Neuronal stem cell (in vitro differentiated cells): ENCODE results near the gene C2orf76.
A peak's percentile ranks its signal among the peaks of the same experiment; 100 is the strongest.

ENCODE experiments used
- DNase-seq: peaks from one replicate; pipeline ENCODE4 v3.0.0-alpha.2; 2013; ENCODE audit warnings: low spot score
- H2AFZ ChIP-seq: one replicate; pipeline ENCODE4 v1.6.1; 2013; ENCODE audit warnings: mild to moderate bottlenecking, low read length, inconsistent platforms
- H2AK5ac ChIP-seq: 2 replicates; pipeline ENCODE4 v1.6.1; 2013; ENCODE audit warnings: low read depth, mild to moderate bottlenecking, inconsistent platforms, low read length, moderate library complexity, mixed read lengths
- H2BK120ac ChIP-seq: 2 replicates; pipeline ENCODE4 v1.6.1; 2013; ENCODE audit warnings: low read depth, mild to moderate bottlenecking, inconsistent platforms, low read length, moderate library complexity, mixed read lengths
- H2BK12ac ChIP-seq: one replicate; pipeline ENCODE4 v1.6.1; 2013; ENCODE audit warnings: low read length, inconsistent platforms
- H2BK15ac ChIP-seq: 2 replicates; pipeline ENCODE4 v1.6.1; 2013; ENCODE audit warnings: mild to moderate bottlenecking, low read length, inconsistent platforms, mixed read lengths
- H2BK5ac ChIP-seq: one replicate; pipeline ENCODE4 v1.6.1; 2013; ENCODE audit warnings: inconsistent platforms, mild to moderate bottlenecking, low read length, moderate library complexity
- H3K14ac ChIP-seq: one replicate; pipeline ENCODE4 v1.6.1; 2013; ENCODE audit warnings: low read length, inconsistent platforms
- H3K18ac ChIP-seq: 2 replicates; pipeline ENCODE4 v1.6.1; 2013; ENCODE audit warnings: low read length, inconsistent platforms
- H3K23ac ChIP-seq: 2 replicates; pipeline ENCODE4 v1.6.1; 2013; ENCODE audit warnings: low read depth, mild to moderate bottlenecking, mixed read lengths, low read length, inconsistent platforms; ENCODE audit not compliant: poor library complexity
- H3K27ac ChIP-seq: replicated peaks from 3 replicates; pipeline ENCODE4 v1.5.1; 2013; ENCODE audit warnings: low read length, inconsistent platforms
- H3K27me3 ChIP-seq, 3 experiments: 2 replicates each; pipeline ENCODE4 v1.6.1; 2013; ENCODE audit warnings: low read length in 3 of 3, mild to moderate bottlenecking in 2 of 3, inconsistent platforms in 1 of 3, low read depth in 1 of 3, mixed read lengths in 1 of 3, moderate library complexity in 1 of 3; ENCODE audit not compliant: control insufficient read depth in 3 of 3, insufficient read depth in 3 of 3
- H3K36me3 ChIP-seq, 2 donors: replicated peaks in 1 of 2; 2 replicates each; pipeline ENCODE4 v1.6.1; 2013; ENCODE audit warnings: low read length in 2 of 2; ENCODE audit not compliant: control insufficient read depth in 2 of 2, insufficient read depth in 2 of 2
- H3K4ac ChIP-seq: 2 replicates; pipeline ENCODE4 v1.6.1; 2013; ENCODE audit warnings: inconsistent platforms, mild to moderate bottlenecking, low read length, moderate library complexity
- H3K4me1 ChIP-seq, 2 donors: 1 replicate in 1 of 2; 2 replicates in 1 of 2; pipeline ENCODE4 v1.6.1; 2013; ENCODE audit warnings: low read length in 2 of 2, low read depth in 1 of 2; ENCODE audit not compliant: control insufficient read depth in 2 of 2, insufficient read depth in 1 of 2
- H3K4me2 ChIP-seq: one replicate; pipeline ENCODE4 v1.6.1; 2013; ENCODE audit warnings: mild to moderate bottlenecking, low read length, inconsistent platforms; ENCODE audit not compliant: insufficient read depth, poor library complexity, severe bottlenecking
- H3K4me3 ChIP-seq, 2 donors: 2 replicates each; pipeline ENCODE4 v1.5.1; 2013; ENCODE audit warnings: low read length in 2 of 2, mild to moderate bottlenecking in 2 of 2, inconsistent platforms in 1 of 2, moderate library complexity in 1 of 2
- H3K79me1 ChIP-seq: one replicate; pipeline ENCODE4 v1.6.1; 2013; ENCODE audit warnings: low read depth, mild to moderate bottlenecking, inconsistent platforms, low read length, moderate library complexity
- H3K9ac ChIP-seq: one replicate; pipeline ENCODE4 v1.6.1; 2013; ENCODE audit warnings: mild to moderate bottlenecking, low read depth, low read length, inconsistent platforms; ENCODE audit not compliant: poor library complexity
- H3K9me3 ChIP-seq, 2 donors: replicated peaks in 1 of 2; 2 replicates each; pipeline versions ENCODE3 to v1.6.1; 2013; ENCODE audit warnings: low read length in 2 of 2, mild to moderate bottlenecking in 2 of 2, inconsistent platforms in 1 of 2, low read depth in 1 of 2, mixed read lengths in 1 of 2, moderate library complexity in 1 of 2; ENCODE audit not compliant: control insufficient read depth in 2 of 2, insufficient read depth in 1 of 2
- H4K8ac ChIP-seq: one replicate; pipeline ENCODE4 v1.6.1; 2013; ENCODE audit warnings: low read depth, mild to moderate bottlenecking, inconsistent platforms, low read length, moderate library complexity
- H4K91ac ChIP-seq: one replicate; pipeline ENCODE4 v1.6.1; 2013; ENCODE audit warnings: low read length, low read depth, mild to moderate bottlenecking, inconsistent platforms; ENCODE audit not compliant: poor library complexity
- WGBS, 2 donors: extraction: QIAGEN DNeasy Blood & Tissue Kit; methylation state at CpG; one replicate each; pipeline ENCODE4 v1.1.7; 2013; ENCODE audit warnings: missing lambda C conversion rate in 2 of 2, mixed read lengths in 1 of 2; ENCODE audit not compliant: insufficient read length in 2 of 2, insufficient replicate concordance in 1 of 2; ENCODE audit errors: extremely low coverage in 2 of 2; 5-methylcytosine and 5-hydroxymethylcytosine counted together

C2orf76 gene

DNA sequence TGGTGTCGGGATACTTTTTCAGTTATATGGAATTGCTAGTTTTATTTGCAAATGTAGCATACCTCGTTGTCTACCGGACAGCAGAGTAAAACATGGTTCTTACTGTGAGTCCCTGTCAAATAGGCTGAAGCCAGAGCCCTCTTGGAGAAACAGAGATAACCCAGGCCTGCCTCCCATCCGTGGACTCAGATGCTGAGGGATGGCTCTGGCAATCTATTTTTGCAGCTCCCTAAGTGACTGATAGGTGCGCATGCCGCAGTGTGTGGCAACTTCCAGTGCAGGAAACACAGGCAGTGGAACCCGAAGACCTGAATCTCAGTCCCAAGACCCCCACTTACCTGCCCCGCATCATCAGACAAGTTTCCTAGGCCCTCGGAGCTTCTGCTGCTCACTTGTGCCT lies 109.4 kb downstream of the C2orf76 start:
- Histone ChIP-seq H3K9ac (no peak overlapping the region), H3K36me3 (no peaks in the 10 kb centered on the region), H4K8ac (no peak overlapping the region), H3K4ac (no peak overlapping the region), H2BK12ac (no peak overlapping the region), H2BK120ac (no peak overlapping the region), H3K4me1 (peaks cover 7 to 15% of the 10 kb centered on the region in 2 donors), H3K4me2 (no peak overlapping the region), H3K9me3 (no peaks in the 10 kb centered on the region), H3K4me3 (no peak overlapping the region), H3K27me3 (peaks cover 0 to 8% (median 0%) of the 10 kb centered on the region in 3 experiments), H3K79me1 (no peaks in the 10 kb centered on the region), H2AFZ (no peak overlapping the region), H3K14ac (no peak overlapping the region), H2AK5ac (no peak overlapping the region), H2BK5ac (no peak overlapping the region), H3K27ac (no peak overlapping the region), H3K23ac (peak overlapping the region; percentile 14), H3K18ac (no peak overlapping the region), H4K91ac (no peak overlapping the region), H2BK15ac (no peak overlapping the region)
- no CpG with 5 or more reads among the region's 9 CpGs for WGBS, 2 donors
- no peak for DNase-seq

DNA sequence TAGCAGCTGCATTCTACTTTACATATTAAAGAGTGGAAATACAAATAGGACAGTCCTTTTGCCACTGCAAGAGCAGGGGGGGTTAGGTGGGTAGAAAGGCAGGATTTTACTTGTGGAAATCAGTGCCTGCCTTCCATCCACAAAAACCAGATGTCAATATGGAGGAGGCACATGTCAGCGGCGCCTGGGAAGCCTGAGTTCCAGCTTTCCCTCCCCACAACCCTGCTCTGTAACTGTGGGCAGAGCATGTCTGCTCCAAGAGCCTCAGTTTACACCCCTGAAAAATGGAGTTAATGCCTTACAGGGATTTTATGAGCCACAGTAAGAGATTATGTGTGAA lies 110.1 kb downstream of the C2orf76 start:
- no peak overlapping the region for H2BK120ac ChIP-seq
- H3K36me3 ChIP-seq = no peaks in the 10 kb centered on the region
- WGBS, 2 donors = no CpG with 5 or more reads among the region's 2 CpGs
- H3K9me3 ChIP-seq = no peaks in the 10 kb centered on the region
- no peak overlapping the region for H4K91ac ChIP-seq
- DNase-seq = no peak
- no peak overlapping the region for H4K8ac ChIP-seq
- no peak overlapping the region for H2AK5ac ChIP-seq
- no peak overlapping the region for H2BK5ac ChIP-seq
- peak overlapping the region; percentile 40 for H2AFZ ChIP-seq
- no peak overlapping the region for H3K14ac ChIP-seq
- H3K27ac ChIP-seq = no peak overlapping the region
- H3K4me3 ChIP-seq = peak overlapping the region in 1 of 2 donors; percentile 6
- no peaks in the 10 kb centered on the region for H3K79me1 ChIP-seq
- H3K9ac ChIP-seq = no peak overlapping the region
- no peak overlapping the region for H3K4ac ChIP-seq
- no peak overlapping the region for H2BK12ac ChIP-seq
- H3K4me1 ChIP-seq = peaks cover 7 to 15% of the 10 kb centered on the region in 2 donors
- H3K18ac ChIP-seq = no peak overlapping the region
- H3K27me3 ChIP-seq = peaks cover 0 to 14% (median 0%) of the 10 kb centered on the region in 3 experiments
- no peak overlapping the region for H2BK15ac ChIP-seq
- H3K4me2 ChIP-seq = no peak overlapping the region
- H3K23ac ChIP-seq = no peak overlapping the region

- Histone ChIP-seq H2AK5ac (no peak overlapping the region), H3K18ac (no peak overlapping the region), H4K91ac (no peak overlapping the region), H4K8ac (no peak overlapping the region), H3K27me3 (peaks cover 0 to 20% (median 0%) of the 10 kb centered on the region in 3 experiments), H2AFZ (peak overlapping the region; percentile 40), H3K27ac (no peak overlapping the region), H3K4me3 (peak overlapping the region in 1 of 2 donors; percentile 6), H3K4ac (no peak overlapping the region), H2BK15ac (no peak overlapping the region), H2BK5ac (no peak overlapping the region), H3K4me1 (peaks cover 7 to 15% of the 10 kb centered on the region in 2 donors), H3K36me3 (no peaks in the 10 kb centered on the region), H3K9ac (no peak overlapping the region), H3K79me1 (no peaks in the 10 kb centered on the region), H2BK12ac (no peak overlapping the region), H3K9me3 (no peaks in the 10 kb centered on the region), H2BK120ac (no peak overlapping the region), H3K23ac (no peak overlapping the region), H3K14ac (no peak overlapping the region), H3K4me2 (no peak overlapping the region)
- WGBS, 2 donors = no CpG with 5 or more reads among the region's 12 CpGs
- no peak for DNase-seq
Measured at GRCh38 chr2:119255760-119256581, 110.7 kb downstream of the C2orf76 start.

GRCh38 chr2:119254601-119255080 lies 112.0 kb downstream of the C2orf76 start:
- Histone ChIP-seq H2BK15ac (peak overlapping the region; percentile 3), H3K79me1 (no peaks in the 10 kb centered on the region), H3K4me3 (no peak overlapping the region), H4K91ac (no peak overlapping the region), H3K27me3 (peaks cover 0 to 32% (median 0%) of the 10 kb centered on the region in 3 experiments), H3K4me1 (peaks cover 6 to 13% of the 10 kb centered on the region in 2 donors), H2BK120ac (no peak overlapping the region), H3K9me3 (no peaks in the 10 kb centered on the region), H3K23ac (no peak overlapping the region), H3K36me3 (no peaks in the 10 kb centered on the region), H3K4ac (no peak overlapping the region), H3K9ac (no peak overlapping the region), H3K4me2 (no peak overlapping the region), H3K14ac (no peak overlapping the region), H2AFZ (no peak overlapping the region), H3K18ac (no peak overlapping the region), H2AK5ac (no peak overlapping the region), H3K27ac (no peak overlapping the region), H4K8ac (no peak overlapping the region), H2BK5ac (no peak overlapping the region), H2BK12ac (no peak overlapping the region)
- DNase-seq = no peak
- no CpG with 5 or more reads among the region's 10 CpGs for WGBS, 2 donors
